ENCODE data around the gene LSM2. TPM values are rescaled to one million over a fixed set of nuclear protein-coding genes. Genes with fewer than 3 reads are reported as not detected.

The LSM2 gene
- polyA plus RNA-seq, 1 donor from 2014 or later = 68.5 TPM

- Histone ChIP-seq H3K9me3 (ENCODE audit: low read length) (no peaks in the 10 kb centered on the region), H2AFZ (ENCODE audit: low read depth, low read length) (no peak overlapping the region), H3K36me3 (ENCODE audit: insufficient read depth, low read length) (no peaks in the 10 kb centered on the region), H3K9ac (ENCODE audit: low read length) (no peak overlapping the region), H3K4me3 (ENCODE audit: low read length) (no peak overlapping the region), H4K20me1 (ENCODE audit: insufficient read depth) (no peaks in the 10 kb centered on the region), H3K27me3 (ENCODE audit: insufficient read depth, low read depth, low read length) (no peaks in the 10 kb centered on the region), H3F3A (ENCODE audit: insufficient read depth, low read length, poor library complexity, severe bottlenecking) (no peaks in the 10 kb centered on the region), H3K9me2 (ENCODE audit: insufficient read depth, low read length) (no peaks in the 10 kb centered on the region), H3K79me2 (replicated peaks; ENCODE audit: insufficient read depth, low read length) (no peaks in the 10 kb centered on the region), H3K4me2 (ENCODE audit: low read length) (no peak overlapping the region), H3K27ac (ENCODE audit: low read length) (no peak overlapping the region)
- TF ChIP-seq CTCF (IDR thresholded peaks at IDR 0.05; ENCODE audit: poor library complexity, severe bottlenecking) (no peak), TAF1 (IDR thresholded peaks at IDR 0.05; ENCODE audit: low read depth) (no peak), MXI1 (conservative IDR thresholded peaks at IDR 0.05; ENCODE audit: poor library complexity, severe bottlenecking) (no peak), RAD21 (conservative IDR thresholded peaks at IDR 0.05) (no peak), EZH2 (IDR thresholded peaks at IDR 0.05; ENCODE audit: borderline replicate concordance, insufficient read depth, low read length, poor library complexity, severe bottlenecking) (no peak), POLR2AphosphoS5 (IDR thresholded peaks at IDR 0.05) (no peak), SMC3 (conservative IDR thresholded peaks at IDR 0.05; ENCODE audit: poor library complexity) (no peak), REST (IDR thresholded peaks at IDR 0.05; ENCODE audit: borderline replicate concordance) (no peak), EP300 (conservative IDR thresholded peaks at IDR 0.05; ENCODE audit: poor library complexity, severe bottlenecking) (no peak)
Observed at GRCh38 chr6:31847276-31847978, 40.7 kb upstream of the LSM2 start.

GRCh38 chr6:31844507-31844906 is 37.7 kb upstream of the LSM2 start:
- TF ChIP-seq TAF1 (IDR thresholded peaks at IDR 0.05; ENCODE audit: low read depth) = no peak
- no peak for TF ChIP-seq EP300 (conservative IDR thresholded peaks at IDR 0.05; ENCODE audit: poor library complexity, severe bottlenecking)
- TF ChIP-seq POLR2AphosphoS5 (IDR thresholded peaks at IDR 0.05) = no peak
- TF ChIP-seq MXI1 (conservative IDR thresholded peaks at IDR 0.05; ENCODE audit: poor library complexity, severe bottlenecking) = no peak
- no peak for TF ChIP-seq REST (IDR thresholded peaks at IDR 0.05; ENCODE audit: borderline replicate concordance)
- TF ChIP-seq SMC3 (conservative IDR thresholded peaks at IDR 0.05; ENCODE audit: poor library complexity) = no peak
- TF ChIP-seq EZH2 (IDR thresholded peaks at IDR 0.05; ENCODE audit: borderline replicate concordance, insufficient read depth, low read length, poor library complexity, severe bottlenecking) = no peak
- no peak for TF ChIP-seq RAD21 (conservative IDR thresholded peaks at IDR 0.05)
- no peak for TF ChIP-seq CTCF (IDR thresholded peaks at IDR 0.05; ENCODE audit: poor library complexity, severe bottlenecking)
- Histone ChIP-seq H3K79me2 (replicated peaks; ENCODE audit: insufficient read depth, low read length) (no peaks in the 10 kb centered on the region), H3K27ac (ENCODE audit: low read length) (no peak overlapping the region), H3K9me2 (ENCODE audit: insufficient read depth, low read length) (no peaks in the 10 kb centered on the region), H3K9ac (ENCODE audit: low read length) (no peak overlapping the region), H3K36me3 (ENCODE audit: insufficient read depth, low read length) (no peaks in the 10 kb centered on the region), H3K27me3 (ENCODE audit: insufficient read depth, low read depth, low read length) (no peaks in the 10 kb centered on the region), H3F3A (ENCODE audit: insufficient read depth, low read length, poor library complexity, severe bottlenecking) (no peaks in the 10 kb centered on the region), H2AFZ (ENCODE audit: low read depth, low read length) (no peak overlapping the region), H4K20me1 (ENCODE audit: insufficient read depth) (no peaks in the 10 kb centered on the region), H3K9me3 (ENCODE audit: low read length) (no peaks in the 10 kb centered on the region), H3K4me2 (ENCODE audit: low read length) (no peak overlapping the region), H3K4me3 (ENCODE audit: low read length) (no peak overlapping the region)
